HG02884 (cell line): Measurements from ENCODE around the gene MAN2C1.
"Not testable (repeated sequence)": the region's sequence is repeated elsewhere in the genome, so short reads cannot be mapped to it uniquely, and the experiment has no call there.

ENCODE experiments used
- ATAC-seq: cut with Tn5 transposase; IDR thresholded peaks from one replicate; pipeline ENCODE4 v1.9.1; 2021; ENCODE audit warnings: mild to moderate bottlenecking, moderate library complexity; ENCODE audit not compliant: unreplicated experiment

MAN2C1 gene

GRCh38 chr15:75313116-75313845, 55.1 kb downstream of the MAN2C1 start:
- ATAC-seq = no peak

- ATAC-seq = not testable (repeated sequence)
Measured at GRCh38 chr15:75312548-75312947, 55.9 kb downstream of the MAN2C1 start.

GRCh38 chr15:75309711-75310110, 58.7 kb downstream of the MAN2C1 start:
- ATAC-seq = no peak

- ATAC-seq = no peak
Measured at GRCh38 chr15:75307778-75308390, 60.5 kb downstream of the MAN2C1 start.

GRCh38 chr15:75306188-75306587, 62.2 kb downstream of the MAN2C1 start:
- ATAC-seq = no peak
